T-helper 2 cell treated with Interferon-gamma antibody and Interleukin-4, amounts not matched to agents 100 ng/mL and 5 ng/mL, for 36 hours (primary cell): ENCODE data around the gene EPHA2. TPM values are rescaled to one million over a fixed set of nuclear protein-coding genes. Genes with fewer than 3 reads are reported as not detected.

Experiments
- intact Hi-C: fragments of 100-400 bp; cut with micrococcal nuclease; formaldehyde crosslinking; loops from one replicate; pipeline ENCODE4 v1.15.1; 2023
- total RNA-seq: library from RNA; stranded (reverse); gene quantifications from 2 replicates; pipeline ENCODE4 v1.2.3, GENCODE V29; 2022

The EPHA2 gene
- total RNA-seq, 1 donor from 2014 or later: not detected

GRCh38 chr1:16151196-16151994 is 4.5 kb downstream of the EPHA2 start:
- intact Hi-C loops: no loop called here

- intact Hi-C loops: no loop called here
Measured at GRCh38 chr1:16150508-16150907, 5.4 kb downstream of the EPHA2 start.

- intact Hi-C loops: no loop called here
Measured at GRCh38 chr1:16149702-16150488, 6.0 kb downstream of the EPHA2 start.

- intact Hi-C loops: no loop called here
Measured at GRCh38 chr1:16149146-16149545, 6.7 kb downstream of the EPHA2 start.

GRCh38 chr1:16148329-16149092 is 7.4 kb downstream of the EPHA2 start:
- intact Hi-C loops: no loop called here

- intact Hi-C loops: no loop called here
Measured at GRCh38 chr1:16147156-16147926, 8.5 kb downstream of the EPHA2 start.

GRCh38 chr1:16146279-16147155 is 9.4 kb downstream of the EPHA2 start:
- intact Hi-C loops: no loop called here

- intact Hi-C loops: no loop called here
Measured at GRCh38 chr1:16145662-16146278, 10.1 kb downstream of the EPHA2 start.

GRCh38 chr1:16145030-16145661 is 10.7 kb downstream of the EPHA2 start:
- intact Hi-C loops: no loop called here

GRCh38 chr1:16144325-16145029 is 11.4 kb downstream of the EPHA2 start:
- intact Hi-C loops: no loop called here

GRCh38 chr1:16143566-16144324 is 12.1 kb downstream of the EPHA2 start:
- intact Hi-C loops: no loop called here

GRCh38 chr1:16143005-16143565 is 12.8 kb downstream of the EPHA2 start:
- intact Hi-C loops: no loop called here

- intact Hi-C loops: no loop called here
Measured at GRCh38 chr1:16142383-16142995, 13.4 kb downstream of the EPHA2 start.

GRCh38 chr1:16141573-16142336 is 14.1 kb downstream of the EPHA2 start:
- intact Hi-C loops: no loop called here

GRCh38 chr1:16140068-16140596 is 15.7 kb downstream of the EPHA2 start:
- intact Hi-C loops: no loop called here

- intact Hi-C loops: no loop called here
Measured at GRCh38 chr1:16139473-16139962, 16.4 kb downstream of the EPHA2 start.
